Loucy (cell line): ENCODE measurements around the gene QRICH1.

ENCODE experiments used
- EZH2phosphoT487 ChIP-seq: fragments of 200-600 bp; IDR thresholded peaks from 2 replicates; pipeline ENCODE4 v1.6.1; 2018; ENCODE audit warnings: antibody characterized with exemption, mild to moderate bottlenecking, moderate library complexity, borderline replicate concordance
- TF ChIP-seq, protein P1 (sequence below): fragments of 200-600 bp; sonication (generic); conservative IDR thresholded peaks from 2 replicates; pipeline ENCODE4 v1.5.1; 2014; ENCODE audit warnings: mild to moderate bottlenecking, antibody characterized with exemption, low read length

DNA sequence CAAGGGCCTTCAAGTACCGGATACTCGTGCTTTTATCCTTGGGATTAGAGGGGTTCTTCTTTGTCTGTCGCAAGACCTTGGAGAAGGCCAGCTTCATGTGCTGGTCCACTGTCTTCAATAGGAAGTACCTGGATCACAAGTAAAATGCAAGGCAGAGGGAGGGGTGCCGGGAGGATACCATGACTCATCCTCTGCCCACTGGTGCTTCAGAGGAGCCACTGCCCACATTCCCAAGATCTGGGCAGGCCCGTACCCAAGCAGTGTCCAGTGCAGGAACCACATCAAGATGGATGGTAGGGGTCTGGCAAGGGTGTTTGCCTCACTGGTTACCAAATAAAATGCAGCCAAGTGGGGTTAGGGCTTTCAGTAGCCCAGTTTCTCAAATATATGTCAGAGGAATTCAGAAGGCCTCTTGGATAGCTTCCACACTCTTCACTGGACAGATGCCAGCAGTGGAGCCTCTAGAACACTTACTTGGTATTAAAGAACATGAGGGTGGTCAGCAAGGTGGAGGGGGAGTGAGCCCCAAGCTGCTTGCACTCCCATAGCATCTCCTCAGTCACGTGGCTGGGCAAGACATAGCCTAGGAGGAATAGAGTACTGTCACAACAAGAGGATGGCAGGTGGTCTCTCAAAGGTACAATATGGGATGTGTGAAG is 61.1 kb downstream of the QRICH1 start:
- TF ChIP-seq, protein P1, sequence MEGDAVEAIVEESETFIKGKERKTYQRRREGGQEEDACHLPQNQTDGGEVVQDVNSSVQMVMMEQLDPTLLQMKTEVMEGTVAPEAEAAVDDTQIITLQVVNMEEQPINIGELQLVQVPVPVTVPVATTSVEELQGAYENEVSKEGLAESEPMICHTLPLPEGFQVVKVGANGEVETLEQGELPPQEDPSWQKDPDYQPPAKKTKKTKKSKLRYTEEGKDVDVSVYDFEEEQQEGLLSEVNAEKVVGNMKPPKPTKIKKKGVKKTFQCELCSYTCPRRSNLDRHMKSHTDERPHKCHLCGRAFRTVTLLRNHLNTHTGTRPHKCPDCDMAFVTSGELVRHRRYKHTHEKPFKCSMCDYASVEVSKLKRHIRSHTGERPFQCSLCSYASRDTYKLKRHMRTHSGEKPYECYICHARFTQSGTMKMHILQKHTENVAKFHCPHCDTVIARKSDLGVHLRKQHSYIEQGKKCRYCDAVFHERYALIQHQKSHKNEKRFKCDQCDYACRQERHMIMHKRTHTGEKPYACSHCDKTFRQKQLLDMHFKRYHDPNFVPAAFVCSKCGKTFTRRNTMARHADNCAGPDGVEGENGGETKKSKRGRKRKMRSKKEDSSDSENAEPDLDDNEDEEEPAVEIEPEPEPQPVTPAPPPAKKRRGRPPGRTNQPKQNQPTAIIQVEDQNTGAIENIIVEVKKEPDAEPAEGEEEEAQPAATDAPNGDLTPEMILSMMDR: no peak
- TF ChIP-seq EZH2phosphoT487: no peak
